Mesendoderm (in vitro differentiated cells): ENCODE results near the gene ZMYND11.
A peak's percentile ranks its signal among the peaks of the same experiment; 100 is the strongest.

Experiments used
- DNase-seq: peaks from one replicate; pipeline ENCODE4 v3.0.0; 2013
- H2AK5ac ChIP-seq: 2 replicates; pipeline ENCODE4 v1.6.1; 2013; ENCODE audit warnings: low read length, inconsistent platforms
- H2BK120ac ChIP-seq: 2 replicates; pipeline ENCODE4 v1.6.1; 2013; ENCODE audit warnings: low read depth, mild to moderate bottlenecking, low read length, moderate library complexity, mixed read lengths
- H2BK15ac ChIP-seq: replicated peaks from 2 replicates; pipeline ENCODE4 v1.6.1; 2013; ENCODE audit warnings: low read depth, mild to moderate bottlenecking, moderate library complexity
- H2BK5ac ChIP-seq: 2 replicates; pipeline ENCODE4 v1.6.1; 2013; ENCODE audit warnings: low read length, inconsistent platforms
- H3K18ac ChIP-seq: 2 replicates; pipeline ENCODE4 v1.6.1; 2013; ENCODE audit warnings: mild to moderate bottlenecking, low read length, mixed read lengths
- H3K23ac ChIP-seq: one replicate; pipeline ENCODE4 v1.6.1; 2013; ENCODE audit warnings: low read length
- H3K27ac ChIP-seq: 2 replicates; pipeline ENCODE4 v1.5.1; 2013; ENCODE audit warnings: low read depth, mild to moderate bottlenecking, inconsistent platforms, low read length, moderate library complexity
- H3K27me3 ChIP-seq: 2 replicates; pipeline ENCODE4 v1.6.1; 2013; ENCODE audit warnings: low read length, control low read depth, mild to moderate bottlenecking, inconsistent platforms; ENCODE audit not compliant: insufficient read depth, poor library complexity
- H3K36me3 ChIP-seq: 2 replicates; pipeline ENCODE4 v1.6.1; 2013; ENCODE audit warnings: low read length, inconsistent platforms; ENCODE audit not compliant: control insufficient read depth, insufficient read depth
- H3K4ac ChIP-seq: one replicate; pipeline ENCODE4 v1.6.1; 2013; ENCODE audit warnings: low read depth, mild to moderate bottlenecking, low read length, moderate library complexity
- H3K4me1 ChIP-seq: 2 replicates; pipeline ENCODE4 v1.6.1; 2013; ENCODE audit warnings: low read depth, low read length, inconsistent platforms; ENCODE audit not compliant: control insufficient read depth
- H3K4me2 ChIP-seq: 2 replicates; pipeline ENCODE4 v1.6.1; 2013; ENCODE audit warnings: low read length
- H3K4me3 ChIP-seq: 2 replicates; pipeline ENCODE4 v1.5.1; 2013; ENCODE audit warnings: mild to moderate bottlenecking, low read length
- H3K56ac ChIP-seq: one replicate; pipeline ENCODE4 v1.6.1; 2013; ENCODE audit warnings: low read length
- H3K79me1 ChIP-seq: 2 replicates; pipeline ENCODE4 v1.6.1; 2013; ENCODE audit warnings: low read length, inconsistent platforms
- H3K79me2 ChIP-seq: 2 replicates; pipeline ENCODE4 v1.6.1; 2013; ENCODE audit warnings: mild to moderate bottlenecking, low read length; ENCODE audit not compliant: control insufficient read depth, insufficient read depth
- H3K9ac ChIP-seq: 2 replicates; pipeline ENCODE4 v1.6.1; 2013; ENCODE audit warnings: low read length, inconsistent platforms
- H4K5ac ChIP-seq: one replicate; pipeline ENCODE4 v1.6.1; 2013; ENCODE audit warnings: low read length
- H4K8ac ChIP-seq: one replicate; pipeline ENCODE4 v1.6.1; 2013; ENCODE audit warnings: low read depth, mild to moderate bottlenecking, control low read depth, low read length, moderate library complexity
- WGBS: extraction: QIAGEN DNeasy Blood & Tissue Kit; methylation state at CpG from one replicate; pipeline ENCODE4 v1.1.7; 2013; ENCODE audit warnings: low lambda C conversion rate, missing lambda C conversion rate; ENCODE audit not compliant: insufficient coverage; ENCODE audit errors: extremely low coverage; 5-methylcytosine and 5-hydroxymethylcytosine counted together

Gene ZMYND11

GRCh38 chr10:135601-136464 lies 578 bp downstream of the ZMYND11 start:
- H3K4me3 ChIP-seq = peak overlapping the region; percentile 69
- H3K79me2 ChIP-seq = peaks cover 26% of the 10 kb centered on the region
- H2BK5ac ChIP-seq = no peak overlapping the region
- H2AK5ac ChIP-seq = peak overlapping the region; percentile 51
- no CpG with 5 or more reads among the region's 112 CpGs for WGBS
- H3K79me1 ChIP-seq = peaks cover 8% of the 10 kb centered on the region
- H3K27ac ChIP-seq = peak overlapping the region; percentile 77
- no peaks in the 10 kb centered on the region for H3K36me3 ChIP-seq
- H3K18ac ChIP-seq = peak overlapping the region; percentile 100
- H3K4me1 ChIP-seq = peaks cover 6% of the 10 kb centered on the region
- peak overlapping the region; percentile 97 for H3K56ac ChIP-seq
- no peak overlapping the region for H4K5ac ChIP-seq
- H2BK120ac ChIP-seq = peak overlapping the region; percentile 86
- peak; percentile 70 for DNase-seq
- H2BK15ac ChIP-seq = no peak overlapping the region
- peak overlapping the region; percentile 78 for H4K8ac ChIP-seq
- peak overlapping the region; percentile 98 for H3K4me2 ChIP-seq
- H3K9ac ChIP-seq = peak overlapping the region; percentile 90
- peak overlapping the region; percentile 89 for H3K23ac ChIP-seq
- no peaks in the 10 kb centered on the region for H3K27me3 ChIP-seq
- peak overlapping the region; percentile 94 for H3K4ac ChIP-seq

- Histone ChIP-seq H2BK5ac (no peak overlapping the region), H3K56ac (peak overlapping the region; percentile 97), H2BK120ac (no peak overlapping the region), H3K9ac (peak overlapping the region; percentile 90), H3K27me3 (no peaks in the 10 kb centered on the region), H3K4ac (peak overlapping the region; percentile 94), H3K4me1 (peaks cover 6% of the 10 kb centered on the region), H3K23ac (peak overlapping the region; percentile 89), H2BK15ac (no peak overlapping the region), H3K79me1 (peaks cover 8% of the 10 kb centered on the region), H3K4me3 (peak overlapping the region; percentile 69), H3K36me3 (no peaks in the 10 kb centered on the region), H3K79me2 (peaks cover 28% of the 10 kb centered on the region), H3K18ac (peak overlapping the region; percentile 100), H4K5ac (no peak overlapping the region), H4K8ac (no peak overlapping the region), H2AK5ac (peak overlapping the region; percentile 51), H3K27ac (no peak overlapping the region), H3K4me2 (peak overlapping the region; percentile 98)
- no peak for DNase-seq
- WGBS = no CpG with 5 or more reads among the region's 10 CpGs
Observed at GRCh38 chr10:136465-136762, 1.2 kb downstream of the ZMYND11 start.

- H2BK5ac ChIP-seq = no peak overlapping the region
- peak overlapping the region; percentile 2 for H3K4me2 ChIP-seq
- peaks cover 8% of the 10 kb centered on the region for H3K4me1 ChIP-seq
- H3K18ac ChIP-seq = no peak overlapping the region
- H2BK15ac ChIP-seq = no peak overlapping the region
- H2AK5ac ChIP-seq = no peak overlapping the region
- no peak overlapping the region for H3K56ac ChIP-seq
- H3K9ac ChIP-seq = no peak overlapping the region
- DNase-seq = peak; percentile 77
- H3K79me2 ChIP-seq = peaks cover 31% of the 10 kb centered on the region
- no peak overlapping the region for H3K4ac ChIP-seq
- no peak overlapping the region for H4K5ac ChIP-seq
- H3K36me3 ChIP-seq = no peaks in the 10 kb centered on the region
- H3K27ac ChIP-seq = no peak overlapping the region
- no peak overlapping the region for H2BK120ac ChIP-seq
- no CpG with 5 or more reads among the region's 1 CpG for WGBS
- H3K27me3 ChIP-seq = no peaks in the 10 kb centered on the region
- H3K23ac ChIP-seq = no peak overlapping the region
- H3K79me1 ChIP-seq = peaks cover 9% of the 10 kb centered on the region
- no peak overlapping the region for H4K8ac ChIP-seq
- no peak overlapping the region for H3K4me3 ChIP-seq
Observed at GRCh38 chr10:137031-137430, 1.8 kb downstream of the ZMYND11 start.

GRCh38 chr10:137606-138005 lies 2.4 kb downstream of the ZMYND11 start:
- Histone ChIP-seq H2BK5ac (no peak overlapping the region), H3K79me1 (peaks cover 13% of the 10 kb centered on the region), H2BK15ac (no peak overlapping the region), H4K8ac (no peak overlapping the region), H3K79me2 (peaks cover 37% of the 10 kb centered on the region), H3K18ac (no peak overlapping the region), H2AK5ac (no peak overlapping the region), H2BK120ac (no peak overlapping the region), H3K4ac (no peak overlapping the region), H3K9ac (no peak overlapping the region), H3K4me1 (peaks cover 12% of the 10 kb centered on the region), H4K5ac (no peak overlapping the region), H3K56ac (no peak overlapping the region), H3K4me2 (no peak overlapping the region), H3K36me3 (no peaks in the 10 kb centered on the region), H3K27me3 (no peaks in the 10 kb centered on the region), H3K4me3 (no peak overlapping the region), H3K27ac (no peak overlapping the region), H3K23ac (no peak overlapping the region)
- no peak for DNase-seq

GRCh38 chr10:142371-142770 lies 7.1 kb downstream of the ZMYND11 start:
- no peak overlapping the region for H4K8ac ChIP-seq
- H2BK120ac ChIP-seq = no peak overlapping the region
- H4K5ac ChIP-seq = no peak overlapping the region
- H2BK5ac ChIP-seq = no peak overlapping the region
- no peak overlapping the region for H3K23ac ChIP-seq
- H3K27ac ChIP-seq = no peak overlapping the region
- H3K79me1 ChIP-seq = peaks cover 8% of the 10 kb centered on the region
- H3K4me1 ChIP-seq = peaks cover 6% of the 10 kb centered on the region
- no peak overlapping the region for H2AK5ac ChIP-seq
- no peak overlapping the region for H3K18ac ChIP-seq
- no peak overlapping the region for H2BK15ac ChIP-seq
- DNase-seq = peak; percentile 44
- no peak overlapping the region for H3K9ac ChIP-seq
- no peaks in the 10 kb centered on the region for H3K36me3 ChIP-seq
- WGBS = no CpG with 5 or more reads among the region's 3 CpGs
- no peak overlapping the region for H3K56ac ChIP-seq
- no peak overlapping the region for H3K4me3 ChIP-seq
- H3K4ac ChIP-seq = no peak overlapping the region
- peaks cover 51% of the 10 kb centered on the region for H3K79me2 ChIP-seq
- no peak overlapping the region for H3K4me2 ChIP-seq
- H3K27me3 ChIP-seq = no peaks in the 10 kb centered on the region

GRCh38 chr10:152915-153314 lies 17.7 kb downstream of the ZMYND11 start:
- Histone ChIP-seq H3K9ac (no peak overlapping the region), H2AK5ac (no peak overlapping the region), H3K27ac (no peak overlapping the region), H3K4me3 (no peak overlapping the region), H4K5ac (no peak overlapping the region), H2BK15ac (no peak overlapping the region), H2BK5ac (no peak overlapping the region), H3K79me1 (peaks cover 4% of the 10 kb centered on the region), H3K27me3 (no peaks in the 10 kb centered on the region), H3K4ac (no peak overlapping the region), H3K18ac (no peak overlapping the region), H4K8ac (no peak overlapping the region), H3K4me1 (no peaks in the 10 kb centered on the region), H3K56ac (no peak overlapping the region), H3K36me3 (no peaks in the 10 kb centered on the region), H2BK120ac (no peak overlapping the region), H3K23ac (no peak overlapping the region), H3K79me2 (peaks cover 20% of the 10 kb centered on the region), H3K4me2 (no peak overlapping the region)
- no CpG with 5 or more reads among the region's 4 CpGs for WGBS
- no peak for DNase-seq
